ENCODE data around the gene PLOD2.
A peak's percentile ranks its signal among the peaks of the same experiment; 100 is the strongest.

DNA sequence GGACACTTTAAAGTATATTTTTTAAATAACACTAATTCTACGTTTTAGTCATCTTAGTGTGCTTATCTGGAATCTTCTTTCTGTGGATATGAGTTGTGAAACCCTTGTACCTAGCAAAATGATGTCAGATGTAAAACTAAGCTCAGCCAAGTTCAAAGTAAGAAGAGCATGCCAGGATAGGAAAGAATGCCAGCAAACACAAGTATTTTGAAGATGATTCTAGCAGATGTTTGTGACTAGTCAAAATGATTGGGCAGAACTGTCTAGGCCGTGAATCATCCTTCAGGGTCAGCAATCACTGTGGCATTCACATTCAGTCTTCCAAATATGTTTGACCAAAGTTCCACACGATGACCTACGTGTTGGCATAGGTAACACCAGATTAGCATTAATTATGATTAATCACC is 5.4 kb upstream of the PLOD2 start:
- TF ChIP-seq EZH2phosphoT487 (IDR thresholded peaks at IDR 0.05; ENCODE audit: insufficient read depth, low read depth) (0 out of 2 replicates have a peak, but pooled peaks have one; percentile 32), EZH2 (IDR thresholded peaks at IDR 0.05; ENCODE audit: insufficient read depth, poor library complexity, severe bottlenecking) (no peak)

Data from GM23248 (cell line).